GM21526 (cell line): ENCODE results near the gene MAGEB2.
"Not testable (repeated sequence)": the region's sequence is repeated elsewhere in the genome, so short reads cannot be mapped to it uniquely, and the experiment has no call there.

ENCODE experiments used
- ATAC-seq: cut with Tn5 transposase; IDR thresholded peaks from one replicate; pipeline ENCODE4 v1.9.1; 2021; ENCODE audit warnings: moderate library complexity; ENCODE audit not compliant: unreplicated experiment, low FRiP score

The MAGEB2 gene

DNA sequence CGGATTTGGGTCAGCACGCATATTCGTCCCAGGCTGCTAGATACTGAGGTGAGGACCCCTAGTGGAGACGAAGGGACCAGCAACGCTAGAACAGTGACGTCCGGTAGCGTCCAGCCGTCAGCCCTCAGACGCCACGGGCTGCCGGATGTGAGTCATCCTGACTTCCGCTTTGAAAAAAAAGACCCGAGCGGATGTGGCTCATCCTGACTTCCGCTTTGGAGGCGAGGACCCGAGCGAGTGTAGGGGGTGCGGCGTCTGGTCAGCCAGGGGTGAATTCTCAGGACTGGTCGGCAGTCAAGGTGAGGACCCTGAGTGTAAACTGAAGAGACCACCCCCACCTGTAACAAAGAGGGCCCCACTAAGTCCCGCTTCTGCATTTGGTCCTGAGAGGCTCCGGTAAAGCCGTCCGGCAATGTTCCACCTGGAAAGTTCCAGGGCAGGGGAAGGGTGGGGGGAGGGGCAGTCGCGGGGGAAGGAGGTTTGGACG is at the start of gene MAGEB2:
Gene MAGEB2 (plus strand): TSS at position 207 of the 487 bp plus-strand sequence. CDS start 3,018 bp downstream, outside the sequence.
- no peak for ATAC-seq

GRCh38 chrX:30170900-30171299 is 44.5 kb upstream of the MAGEB2 start:
- no peak for ATAC-seq

DNA sequence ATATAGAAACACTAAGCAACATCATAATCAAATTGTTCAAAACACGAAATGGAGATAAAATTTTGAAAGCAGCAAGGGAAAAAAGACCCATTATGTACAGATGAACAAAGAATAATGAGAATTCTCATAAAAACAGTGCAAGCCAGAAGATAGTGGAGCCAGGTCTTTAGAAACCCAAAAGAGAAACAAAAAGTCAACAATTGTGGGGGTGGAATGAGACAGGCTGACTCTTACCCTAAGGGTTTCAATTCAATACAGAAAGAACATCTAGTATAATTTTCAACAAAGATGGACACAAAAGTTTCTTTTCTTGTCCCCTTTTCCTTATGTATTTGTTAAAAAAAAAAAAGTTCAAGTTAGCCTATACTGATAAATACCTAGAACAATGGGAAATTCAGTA is 34.0 kb upstream of the MAGEB2 start:
- ATAC-seq, result peak; percentile 79

DNA sequence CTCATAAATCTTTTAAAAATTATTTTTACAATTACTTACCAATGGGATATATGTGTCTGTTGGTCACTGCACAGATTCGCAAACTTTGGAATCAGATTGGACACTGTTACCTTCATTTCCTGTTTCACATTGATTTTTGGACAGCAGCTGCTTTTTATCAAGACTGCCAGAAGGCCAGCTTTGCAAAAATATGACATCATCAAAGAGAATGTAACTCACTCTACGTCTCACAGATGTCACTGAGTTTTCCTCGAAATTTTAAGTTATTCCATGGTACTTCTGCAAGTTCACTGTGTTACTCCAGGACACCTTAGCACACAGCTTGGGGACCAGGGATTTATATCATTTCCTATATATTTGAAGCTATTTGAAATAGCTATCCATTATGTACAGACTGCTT is 31.8 kb upstream of the MAGEB2 start:
- ATAC-seq, result no peak

- no peak for ATAC-seq
Observed at GRCh38 chrX:30190426-30190825, 24.9 kb upstream of the MAGEB2 start.

DNA sequence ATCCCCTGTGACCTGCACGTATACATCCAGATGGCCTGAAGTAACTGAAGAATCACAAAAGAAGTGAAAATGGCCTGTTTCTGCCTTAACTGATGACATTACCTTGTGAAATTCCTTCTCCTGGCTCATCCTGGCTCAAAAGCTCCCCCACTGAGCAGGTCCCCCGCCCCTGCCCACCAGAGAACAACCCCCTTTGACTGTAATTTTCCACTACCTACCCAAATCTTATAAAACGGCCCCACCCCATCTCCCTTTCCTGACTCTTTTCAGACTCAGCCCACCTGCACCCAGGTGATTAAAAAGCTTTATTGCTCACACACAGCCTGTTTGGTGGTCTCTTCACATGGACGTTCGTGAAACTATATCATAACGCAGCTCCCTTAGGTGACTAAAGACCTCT is 21.5 kb upstream of the MAGEB2 start:
- not testable (repeated sequence) for ATAC-seq

DNA sequence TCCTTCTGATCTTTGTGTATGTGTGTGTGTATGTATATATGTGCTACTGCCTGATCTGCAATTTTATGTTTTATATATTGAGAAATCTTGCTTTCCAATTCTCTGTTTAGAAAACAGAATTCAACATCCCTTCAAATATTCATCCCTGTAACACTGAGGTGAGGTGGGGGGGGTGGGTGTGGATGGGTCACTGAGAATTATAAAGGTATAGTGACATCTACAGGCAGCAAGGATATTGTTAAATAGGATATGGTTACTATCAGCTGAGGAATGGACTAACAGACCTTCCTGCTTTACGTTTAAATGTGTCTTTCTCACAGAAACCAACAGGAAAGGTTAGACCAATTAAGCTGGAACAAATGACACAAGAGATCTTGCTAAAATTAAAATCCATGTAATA is 19.0 kb upstream of the MAGEB2 start:
- ATAC-seq, result no peak

- ATAC-seq, result no peak
Observed at GRCh38 chrX:30212172-30212571, 3.2 kb upstream of the MAGEB2 start.

DNA sequence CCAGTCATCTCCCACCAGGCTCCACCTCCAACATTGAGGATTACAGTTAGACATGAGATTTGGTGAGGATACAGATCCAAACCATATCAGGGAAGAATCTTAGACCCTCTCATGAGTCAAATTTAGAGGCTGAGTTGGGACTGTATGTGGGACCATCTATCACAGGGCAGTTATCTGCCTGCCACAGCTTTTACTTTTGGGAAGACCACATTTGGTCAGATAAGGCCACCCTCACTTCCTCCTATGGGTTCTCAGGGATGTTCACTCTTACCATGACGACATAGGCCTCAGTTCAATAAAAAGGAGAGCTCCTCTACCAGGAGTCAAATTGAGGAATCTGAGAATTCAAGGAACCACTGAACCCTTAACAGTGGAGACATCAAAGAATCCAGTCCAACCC is 2.1 kb downstream of the MAGEB2 start:
- ATAC-seq, result no peak

DNA sequence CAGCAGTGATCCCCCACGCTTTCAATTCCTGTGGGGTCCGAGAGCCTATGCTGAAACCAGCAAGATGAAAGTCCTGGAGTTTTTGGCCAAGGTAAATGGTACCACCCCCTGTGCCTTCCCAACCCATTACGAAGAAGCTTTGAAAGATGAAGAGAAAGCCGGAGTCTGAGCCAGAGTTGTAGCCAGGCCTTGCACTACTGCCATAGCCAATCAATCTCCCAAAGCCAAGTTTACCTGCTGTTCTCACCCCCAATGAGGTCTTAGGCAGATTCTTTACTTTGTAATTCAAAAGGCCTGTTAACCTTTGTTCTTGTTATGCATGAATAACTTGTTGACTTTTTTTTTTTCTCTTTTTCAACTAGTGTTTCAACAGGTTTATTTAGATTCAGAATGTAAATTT is 4.0 kb downstream of the MAGEB2 start:
- ATAC-seq, result no peak

DNA sequence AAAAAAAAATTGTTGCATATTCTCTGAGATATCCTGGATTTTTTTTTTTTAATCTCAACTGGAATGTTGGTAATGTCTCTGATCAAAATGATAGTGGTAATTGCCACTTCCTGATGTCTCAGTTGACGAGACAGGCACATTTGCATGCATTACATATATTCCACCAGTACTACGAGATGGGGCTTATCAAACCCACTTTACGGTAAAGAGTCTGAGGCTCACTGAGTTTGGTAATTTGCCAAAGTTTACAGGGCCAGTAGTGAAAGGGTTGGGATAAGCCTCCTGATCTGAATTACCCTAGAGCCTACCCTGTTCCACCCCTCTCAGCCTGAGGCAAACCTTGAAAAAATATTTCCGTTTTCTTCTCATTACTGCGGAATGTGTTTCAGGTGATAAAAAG is 5.3 kb downstream of the MAGEB2 start:
- no peak for ATAC-seq

- ATAC-seq, result no peak
Observed at GRCh38 chrX:30224536-30224935, 9.2 kb downstream of the MAGEB2 start.

- no peak for ATAC-seq
Observed at GRCh38 chrX:30228526-30228925, 13.2 kb downstream of the MAGEB2 start.

- ATAC-seq, result no peak
Observed at GRCh38 chrX:30230395-30230794, 15.0 kb downstream of the MAGEB2 start, which contains the start of gene MAGEB3. Gene MAGEB3, plus strand, starts transcription at chrX:30230657. Its CDS starts 5,268 bp downstream, at chrX:30235925.

GRCh38 chrX:30241724-30242415 is 26.5 kb downstream of the MAGEB2 start, which contains the start of gene MAGEB4:
Gene MAGEB4, plus strand, starts transcription at chrX:30242000. Its CDS starts 136 bp downstream, at chrX:30242136.
- no peak for ATAC-seq

DNA sequence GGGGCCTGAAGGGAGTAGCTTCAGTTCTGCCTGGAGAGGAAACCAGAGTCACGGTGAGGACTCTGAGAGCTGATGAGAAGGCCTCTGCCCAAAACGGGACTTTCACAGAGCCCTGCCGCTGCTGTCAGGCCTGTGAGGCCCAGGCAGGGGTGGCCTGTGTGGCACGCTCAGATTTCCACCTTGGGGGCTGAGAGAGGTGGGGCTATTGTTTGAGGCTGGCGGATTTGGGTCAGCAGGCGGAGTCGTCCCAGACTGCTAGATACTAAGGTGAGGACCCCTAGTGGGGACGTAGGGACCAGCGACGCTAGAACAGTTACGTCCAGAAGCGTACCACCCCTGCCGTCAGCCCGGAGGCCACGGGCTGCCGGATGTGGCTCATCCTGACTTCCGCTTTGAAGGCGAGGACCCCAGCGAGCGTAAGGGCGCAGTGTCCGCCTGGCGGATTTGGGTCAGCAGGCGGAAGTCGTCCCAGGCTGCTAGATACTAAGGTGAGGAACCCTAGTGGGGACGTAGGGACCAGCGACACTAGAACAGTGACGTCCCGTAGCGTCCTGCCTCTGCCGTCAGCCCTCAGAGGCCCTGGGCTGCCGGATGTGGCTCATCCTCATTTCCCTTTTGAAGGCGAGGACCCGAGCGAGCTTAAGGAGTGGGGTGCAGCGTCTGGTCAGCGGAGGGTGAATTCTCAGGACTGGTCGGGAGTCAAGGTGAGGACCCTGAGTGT is 31.6 kb downstream of the MAGEB2 start, which contains the start of gene MAGEB1:
Gene MAGEB1 (plus strand): TSS at position 378 of the 721 bp plus-strand sequence. CDS start 3,348 bp downstream, outside the sequence.
- no peak for ATAC-seq

- ATAC-seq, result no peak
Observed at GRCh38 chrX:30248854-30249253, 33.5 kb downstream of the MAGEB2 start.

- peak; percentile 53 for ATAC-seq
Observed at GRCh38 chrX:30253257-30253656, 37.9 kb downstream of the MAGEB2 start.

DNA sequence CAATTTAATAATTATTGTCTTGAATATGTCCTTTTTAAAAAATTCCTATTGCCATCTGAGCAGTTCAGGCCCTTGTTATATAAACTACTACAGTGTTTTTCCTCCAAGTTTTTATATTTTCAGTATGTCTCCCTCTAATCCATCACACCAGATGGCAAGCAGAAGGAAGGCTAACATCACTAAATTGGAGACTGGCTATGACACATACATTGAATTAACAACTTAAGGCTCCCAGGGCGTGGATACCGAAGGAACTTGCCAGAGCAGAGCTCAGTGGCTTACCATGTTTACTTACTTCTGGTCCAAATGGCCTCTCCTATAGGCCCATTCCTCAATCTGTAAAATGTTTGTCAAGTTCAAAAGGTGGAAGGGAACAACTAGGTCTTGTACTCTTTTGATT is 44.6 kb downstream of the MAGEB2 start:
- ATAC-seq, result no peak

DNA sequence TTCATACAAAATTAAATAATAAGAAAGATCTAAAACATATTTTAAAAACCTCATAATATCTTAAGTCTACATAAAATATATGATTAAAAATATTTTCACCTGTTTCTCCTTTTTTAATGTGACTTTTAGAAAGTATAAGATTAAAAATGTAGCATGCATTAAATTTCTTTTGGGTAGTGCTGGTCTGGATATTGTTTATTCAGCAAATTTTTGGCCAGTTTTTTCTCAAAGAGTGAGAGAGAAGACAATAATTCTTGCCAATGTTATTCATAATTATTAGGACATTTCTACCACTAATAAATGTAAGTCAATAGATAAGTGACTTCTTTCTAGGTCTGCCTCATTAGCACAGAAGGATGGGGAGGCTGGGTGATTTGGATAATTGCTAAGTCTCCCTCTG is 45.6 kb downstream of the MAGEB2 start:
- ATAC-seq, result no peak

DNA sequence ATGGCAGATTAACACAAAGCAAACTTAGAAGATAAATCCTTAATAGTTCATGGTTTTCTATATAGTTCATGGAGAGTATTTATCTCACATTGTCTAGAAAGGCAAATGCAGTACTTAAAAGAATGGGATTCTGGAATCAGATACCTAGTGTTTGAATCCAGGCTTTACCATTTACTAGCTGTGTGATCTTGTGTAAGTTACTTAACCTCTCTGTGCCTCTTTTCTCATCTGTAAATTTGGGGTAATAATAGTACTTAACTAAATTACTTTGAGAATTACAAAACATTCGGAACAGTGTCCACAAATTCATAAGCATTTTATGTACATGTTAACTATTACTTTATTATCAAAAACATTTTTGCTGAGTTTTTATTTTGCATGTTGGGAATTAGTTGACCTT is 47.4 kb downstream of the MAGEB2 start:
- no peak for ATAC-seq
